ENCODE measurements around the gene HIVEP3.

Gene HIVEP3

DNA sequence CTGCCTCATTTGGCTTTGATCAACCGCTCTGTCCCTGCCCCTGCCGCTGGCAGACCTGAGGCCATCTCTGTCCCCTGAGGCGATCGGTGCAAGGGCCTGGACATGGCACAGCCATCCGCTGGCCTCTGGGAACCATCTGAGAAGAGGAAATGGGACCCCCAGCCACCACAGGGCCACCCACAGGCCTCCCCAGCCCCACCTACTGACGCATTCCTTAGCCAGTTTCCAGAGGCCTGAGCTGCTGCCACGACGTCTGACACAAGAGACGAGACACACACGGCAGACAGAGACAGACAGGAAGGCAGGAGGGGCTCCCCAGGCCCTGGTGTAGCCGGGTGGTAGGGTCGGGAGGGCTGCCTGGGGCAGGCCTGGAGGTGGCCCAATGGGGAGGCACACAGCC is 397.0 kb downstream of the HIVEP3 start:
- TF ChIP-seq, protein P1, sequence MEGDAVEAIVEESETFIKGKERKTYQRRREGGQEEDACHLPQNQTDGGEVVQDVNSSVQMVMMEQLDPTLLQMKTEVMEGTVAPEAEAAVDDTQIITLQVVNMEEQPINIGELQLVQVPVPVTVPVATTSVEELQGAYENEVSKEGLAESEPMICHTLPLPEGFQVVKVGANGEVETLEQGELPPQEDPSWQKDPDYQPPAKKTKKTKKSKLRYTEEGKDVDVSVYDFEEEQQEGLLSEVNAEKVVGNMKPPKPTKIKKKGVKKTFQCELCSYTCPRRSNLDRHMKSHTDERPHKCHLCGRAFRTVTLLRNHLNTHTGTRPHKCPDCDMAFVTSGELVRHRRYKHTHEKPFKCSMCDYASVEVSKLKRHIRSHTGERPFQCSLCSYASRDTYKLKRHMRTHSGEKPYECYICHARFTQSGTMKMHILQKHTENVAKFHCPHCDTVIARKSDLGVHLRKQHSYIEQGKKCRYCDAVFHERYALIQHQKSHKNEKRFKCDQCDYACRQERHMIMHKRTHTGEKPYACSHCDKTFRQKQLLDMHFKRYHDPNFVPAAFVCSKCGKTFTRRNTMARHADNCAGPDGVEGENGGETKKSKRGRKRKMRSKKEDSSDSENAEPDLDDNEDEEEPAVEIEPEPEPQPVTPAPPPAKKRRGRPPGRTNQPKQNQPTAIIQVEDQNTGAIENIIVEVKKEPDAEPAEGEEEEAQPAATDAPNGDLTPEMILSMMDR (IDR thresholded peaks at IDR 0.05), result no peak
- Histone ChIP-seq H3K27me3 (no peaks in the 10 kb centered on the region), H3K27ac (no peak overlapping the region), H3K4me1 (peaks cover 1 to 5% (median 3%) of the 10 kb centered on the region in 4 donors), H3K36me3 (peaks cover 0 to 20% (median 0%) of the 10 kb centered on the region in 3 donors), H3K4me3 (no peak overlapping the region), H3K9me3 (no peaks in the 10 kb centered on the region)
- DNase-seq, result no peak
- intact Hi-C loops (cut with DNase I; ENCODE audit: low total_unique reads), result no loop called here

DNA sequence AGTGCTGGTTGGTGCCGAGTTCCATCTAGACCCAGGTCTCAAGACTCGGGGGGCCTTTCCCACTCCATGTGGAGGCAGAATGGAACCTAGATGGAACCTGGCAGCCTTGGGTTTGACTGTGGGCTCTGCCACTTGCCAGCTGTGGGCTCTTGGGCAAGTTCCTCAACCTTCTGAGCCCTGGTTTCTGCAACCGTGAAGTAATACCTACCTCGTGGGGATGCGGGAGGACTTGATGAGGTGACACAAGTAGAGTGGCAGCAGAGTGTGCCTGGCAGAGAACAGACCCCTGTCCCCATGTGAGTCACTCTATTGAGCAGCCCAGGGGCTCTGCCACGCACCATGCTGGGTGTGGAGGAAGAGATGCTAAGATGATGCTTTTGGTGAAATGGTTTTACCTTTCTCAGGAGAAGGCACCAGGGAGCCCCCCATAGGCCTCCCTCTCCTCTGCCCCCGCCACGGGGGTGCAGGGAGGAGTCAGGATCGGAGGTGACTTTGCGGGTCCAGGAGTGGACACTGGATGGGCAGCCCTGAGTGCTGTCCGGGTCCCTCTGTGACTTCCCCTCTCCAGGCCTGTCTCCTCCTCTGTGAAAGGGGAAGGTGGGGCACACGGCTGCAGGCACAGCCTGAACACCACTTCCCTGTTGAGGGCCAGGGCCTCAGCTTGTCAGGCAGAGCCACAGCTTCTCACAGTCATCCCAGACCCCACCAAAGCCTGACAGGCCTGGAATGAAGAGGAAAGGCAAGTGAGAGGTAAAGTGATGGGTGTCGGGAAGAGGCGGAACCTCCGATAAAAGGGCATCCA is 397.6 kb downstream of the HIVEP3 start:
- H3K36me3 ChIP-seq, result peaks cover 0 to 20% (median 0%) of the 10 kb centered on the region in 3 donors
- TF ChIP-seq, protein P1 (IDR thresholded peaks at IDR 0.05), result no peak
- H3K27me3 ChIP-seq, result no peaks in the 10 kb centered on the region
- no peak overlapping the region for H3K4me3 ChIP-seq
- peaks cover 6 to 10% (median 8%) of the 10 kb centered on the region in 4 donors for H3K4me1 ChIP-seq
- H3K9me3 ChIP-seq, result no peaks in the 10 kb centered on the region
- no peak for DNase-seq
- intact Hi-C loops (cut with DNase I; ENCODE audit: low total_unique reads), result no loop called here
- no peak overlapping the region for H3K27ac ChIP-seq

DNA sequence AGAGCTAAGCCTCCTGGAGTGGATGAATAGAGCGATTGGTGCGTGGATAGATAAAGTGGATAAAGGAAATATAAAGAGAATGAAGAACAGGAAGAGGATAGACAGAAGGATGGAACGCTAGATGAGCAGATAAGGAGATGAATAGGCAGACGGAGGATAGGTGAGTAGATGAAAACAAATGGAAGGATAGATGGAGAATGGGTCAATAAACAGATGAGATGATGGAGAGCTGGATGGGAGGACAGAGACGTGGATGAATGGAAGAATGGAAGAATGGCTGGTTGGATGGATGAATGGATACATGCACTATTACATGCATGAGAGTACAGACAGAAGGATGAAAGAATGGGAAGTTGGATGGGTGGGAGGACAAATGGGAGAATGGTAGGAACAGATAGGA is 399.1 kb downstream of the HIVEP3 start:
- intact Hi-C loops (cut with DNase I; ENCODE audit: low total_unique reads), result loop anchor here (10.0 kb wide), 1 partner anchor 145 kb away; no protein-coding TSS in a partner anchor
- H3K4me1 ChIP-seq, result peaks cover 6 to 23% (median 18%) of the 10 kb centered on the region in 4 donors

DNA sequence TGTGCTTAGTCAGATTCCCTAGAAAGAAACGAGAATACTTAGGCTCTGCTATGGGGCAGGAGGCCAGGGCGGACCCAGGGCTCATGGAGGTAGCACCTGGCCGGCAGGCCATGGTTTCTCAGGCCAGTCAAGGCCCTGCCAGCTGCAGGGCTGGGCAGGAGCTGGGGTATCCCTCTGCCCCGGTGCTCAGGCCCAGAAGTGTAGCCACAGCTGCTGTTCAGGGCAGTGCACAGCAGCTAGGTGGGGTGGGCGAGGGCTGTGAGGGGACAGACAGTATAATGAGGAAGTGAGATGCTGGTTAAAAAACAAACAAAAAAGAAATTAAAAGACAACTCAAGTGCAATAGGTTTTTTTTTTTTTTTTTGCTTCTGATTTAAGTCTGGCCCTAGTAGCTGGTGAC is 400.3 kb downstream of the HIVEP3 start:
- H3K27ac ChIP-seq, result no peak overlapping the region
- peaks cover 0 to 8% (median 0%) of the 10 kb centered on the region in 3 donors for H3K36me3 ChIP-seq
- H3K4me1 ChIP-seq, result peaks cover 6 to 28% (median 18%) of the 10 kb centered on the region in 4 donors
- TF ChIP-seq, protein P1 (IDR thresholded peaks at IDR 0.05), result no peak
- intact Hi-C loops (cut with DNase I; ENCODE audit: low total_unique reads), result loop anchor here (10.0 kb wide), 1 partner anchor 146 kb away; no protein-coding TSS in a partner anchor
- no peak overlapping the region for H3K4me3 ChIP-seq
- no peaks in the 10 kb centered on the region for H3K9me3 ChIP-seq
- no peak for DNase-seq
- no peaks in the 10 kb centered on the region for H3K27me3 ChIP-seq

More for the DNA sequence above, 399.1 kb downstream of the HIVEP3 start:
- Histone ChIP-seq H3K27ac (no peak overlapping the region), H3K27me3 (no peaks in the 10 kb centered on the region), H3K9me3 (no peaks in the 10 kb centered on the region), H3K36me3 (peaks cover 0 to 19% (median 0%) of the 10 kb centered on the region in 3 donors), H3K4me3 (no peak overlapping the region)
- DNase-seq, result no peak
- TF ChIP-seq, protein P1 (IDR thresholded peaks at IDR 0.05), result no peak

DNA sequence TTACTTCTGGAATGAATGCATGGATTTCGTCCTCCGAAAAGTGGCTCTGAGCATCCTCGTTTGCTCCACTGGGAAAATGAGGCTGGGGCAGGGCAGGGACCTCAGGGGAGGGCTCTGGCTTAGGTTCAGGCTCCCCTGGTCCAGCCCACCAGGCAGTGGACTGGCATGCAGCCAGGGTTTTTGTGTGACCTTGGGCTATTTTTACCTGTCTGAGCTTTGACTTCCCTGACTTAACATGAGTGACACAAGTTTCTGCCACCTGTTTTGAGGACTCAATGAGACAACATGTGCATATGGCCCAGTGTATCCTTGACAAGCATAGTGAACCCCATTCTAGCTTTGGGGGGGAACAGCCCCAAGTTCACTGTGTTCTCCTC is 401.7 kb downstream of the HIVEP3 start:
- H3K27me3 ChIP-seq, result no peaks in the 10 kb centered on the region
- DNase-seq, result no peak
- TF ChIP-seq, protein P1 (IDR thresholded peaks at IDR 0.05), result no peak
- H3K36me3 ChIP-seq, result peaks cover 0 to 22% (median 0%) of the 10 kb centered on the region in 3 donors
- H3K27ac ChIP-seq, result peak overlapping the region; percentile 25 to 69
- no peak overlapping the region for H3K4me3 ChIP-seq
- no peaks in the 10 kb centered on the region for H3K9me3 ChIP-seq
- intact Hi-C loops (cut with DNase I; ENCODE audit: low total_unique reads), result loop anchor here (10.0 kb wide), 1 partner anchor 148 kb away; no protein-coding TSS in a partner anchor
- H3K4me1 ChIP-seq, result peaks cover 6 to 28% (median 18%) of the 10 kb centered on the region in 4 donors

Data from tibial artery (tissue), 4 donors.